ENCODE results near the gene CA9. TPM values are rescaled to one million over a fixed set of nuclear protein-coding genes. Genes with fewer than 3 reads are reported as not detected.

CA9 gene
- total and polyA plus RNA-seq, 9 of the 15 experiments (the other 6 are each of a cell fraction or from before 2014, with no cell fraction given): 0.15 to 10.6 (median 0.60) TPM; not detected in 4

DNA sequence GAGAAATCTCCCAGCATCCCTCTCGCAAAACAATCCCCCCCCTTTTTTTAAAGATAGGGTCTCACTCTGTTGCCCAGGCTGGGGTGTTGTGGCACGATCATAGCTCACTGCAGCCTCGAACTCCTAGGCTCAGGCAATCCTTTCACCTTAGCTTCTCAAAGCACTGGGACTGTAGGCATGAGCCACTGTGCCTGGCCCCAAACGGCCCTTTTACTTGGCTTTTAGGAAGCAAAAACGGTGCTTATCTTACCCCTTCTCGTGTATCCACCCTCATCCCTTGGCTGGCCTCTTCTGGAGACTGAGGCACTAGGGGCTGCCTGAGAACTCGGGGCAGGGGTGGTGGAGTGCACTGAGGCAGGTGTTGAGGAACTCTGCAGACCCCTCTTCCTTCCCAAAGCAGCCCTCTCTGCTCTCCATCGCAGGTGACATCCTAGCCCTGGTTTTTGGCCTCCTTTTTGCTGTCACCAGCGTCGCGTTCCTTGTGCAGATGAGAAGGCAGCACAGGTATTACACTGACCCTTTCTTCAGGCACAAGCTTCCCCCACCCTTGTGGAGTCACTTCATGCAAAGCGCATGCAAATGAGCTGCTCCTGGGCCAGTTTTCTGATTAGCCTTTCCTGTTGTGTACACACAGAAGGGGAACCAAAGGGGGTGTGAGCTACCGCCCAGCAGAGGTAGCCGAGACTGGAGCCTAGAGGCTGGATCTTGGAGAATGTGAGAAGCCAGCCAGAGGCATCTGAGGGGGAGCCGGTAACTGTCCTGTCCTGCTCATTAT lies 6.8 kb downstream of the CA9 start:
- no peaks in the 10 kb centered on the region for H3K27me3 ChIP-seq (ENCODE audit: control insufficient read depth in 2 of 2, insufficient read depth in 2 of 2, low read length in 2 of 2)
- no peak overlapping the region for H3K27ac ChIP-seq (ENCODE audit: extremely low read depth, low read depth, low read length)
- H4K20me1 ChIP-seq (replicated peaks; ENCODE audit: control insufficient read depth, insufficient read depth, low read length): no peaks in the 10 kb centered on the region
- no peak overlapping the region for H3K4me3 ChIP-seq
- peak in 1 of 4 experiments; percentile 33 for DNase-seq (ENCODE audit: extremely low read depth in 1 of 4, low spot score in 3 of 4)
- in situ Hi-C loops (cut with MboI): no loop called here
- H3K79me2 ChIP-seq (ENCODE audit: control insufficient read depth, insufficient read depth, low read length): no peaks in the 10 kb centered on the region
- H3K4me1 ChIP-seq (replicated peaks in 1 of 2; ENCODE audit: control insufficient read depth in 2 of 2, insufficient read depth in 2 of 2, low read length in 2 of 2): peaks cover 4 to 9% of the 10 kb centered on the region in 2 experiments; a peak in 4 of 5 replicates
- H2AFZ ChIP-seq (ENCODE audit: low read depth, low read length): no peak overlapping the region
- 30% methylated on average over 13 of the region's 15 CpGs for WGBS (ENCODE audit: insufficient coverage, low coverage, missing lambda C conversion rate)
- FAIRE-seq: peak; percentile 61
- H3K9me3 ChIP-seq (replicated peaks; ENCODE audit: control insufficient read depth, insufficient read depth, low read depth, low read length): no peaks in the 10 kb centered on the region
- H3K9ac ChIP-seq (ENCODE audit: insufficient read depth in 1 of 2, low read depth in 2 of 2, low read length in 2 of 2): peak overlapping the region in 1 of 2 experiments; percentile 37; a peak in 1 of 4 replicates
- no TSS peak for BruUV-seq (replicated peaks)
- CTCF ChIA-PET (ENCODE audit: low intra/inter-chr PET ratio): no interaction called here
- no peak for TF ChIP-seq YY1 (IDR thresholded peaks at IDR 0.05; ENCODE audit: borderline replicate concordance in 1 of 3, control insufficient read depth in 1 of 3, extremely low read depth in 1 of 3, insufficient read depth in 3 of 3, insufficient read length in 1 of 3, insufficient replicate concordance in 2 of 3, low read depth in 1 of 3, low read length in 2 of 3)
- TF ChIP-seq FOXA3 (CRISPR knock-in tag; conservative IDR thresholded peaks at IDR 0.05 in 1 of 2, IDR thresholded peaks at IDR 0.05 in 1 of 2): peak in 1 of 2 experiments; percentile 77; a peak in 2 of 4 replicates
- 0 out of 4 replicates have a peak, but pooled peaks of 1 of the 2 experiments have one; percentile 30 for TF ChIP-seq NRF1 (conservative IDR thresholded peaks at IDR 0.05 in 1 of 2, IDR thresholded peaks at IDR 0.05 in 1 of 2)
- TF ChIP-seq PHB2 (IDR thresholded peaks at IDR 0.05; ENCODE audit: low read depth): no peak
- H3K9me1 ChIP-seq (ENCODE audit: control insufficient read depth, insufficient read depth, low read length): no peaks in the 10 kb centered on the region
- POLR2A ChIA-PET: interaction anchor here (0.6 to 1.9 kb wide), 7 partner anchors 9 to 171 kb away, joined by 3 to 6 read pairs (median 3); partner anchors contain the start of genes ARHGEF39, CCDC107, CREB3 and RMRP
- H3K4me2 ChIP-seq (ENCODE audit: insufficient read depth, low read length): no peak overlapping the region
- H3K36me3 ChIP-seq (ENCODE audit: control insufficient read depth, insufficient read depth, low read length): peaks cover 7% of the 10 kb centered on the region; the same call in 2 of the 3 replicates
- peak; percentile 88 for ATAC-seq
- intact Hi-C loops (cut with micrococcal nuclease): no loop called here

Data from K562 (cell line).